GM19372 (cell line): ENCODE data around the gene ARHGEF28.

Source experiments
- ATAC-seq: cut with Tn5 transposase; IDR thresholded peaks from one replicate; pipeline ENCODE4 v1.9.1; 2021; ENCODE audit warnings: mild to moderate bottlenecking, low read depth, moderate library complexity; ENCODE audit not compliant: unreplicated experiment

Gene ARHGEF28

GRCh38 chr5:73763300-73764032 lies 137.5 kb downstream of the ARHGEF28 start:
- no peak for ATAC-seq

GRCh38 chr5:73764586-73764985 lies 138.6 kb downstream of the ARHGEF28 start:
- no peak for ATAC-seq

GRCh38 chr5:73764996-73765395 lies 139.0 kb downstream of the ARHGEF28 start:
- ATAC-seq: no peak

GRCh38 chr5:73766902-73767301 lies 140.9 kb downstream of the ARHGEF28 start:
- ATAC-seq: no peak

- ATAC-seq: no peak
These were observed 144.4 kb downstream of the ARHGEF28 start for GRCh38 chr5:73770172-73771025.

- ATAC-seq: no peak
These were observed 148.9 kb downstream of the ARHGEF28 start for GRCh38 chr5:73774924-73775323.

- no peak for ATAC-seq
These were observed 150.4 kb downstream of the ARHGEF28 start for GRCh38 chr5:73776405-73776804.

- ATAC-seq: no peak
These were observed 151.2 kb downstream of the ARHGEF28 start for GRCh38 chr5:73777192-73777591.

GRCh38 chr5:73780302-73781080 lies 154.5 kb downstream of the ARHGEF28 start:
- ATAC-seq: no peak

- ATAC-seq: no peak
These were observed 155.2 kb downstream of the ARHGEF28 start for GRCh38 chr5:73781107-73781768.

- no peak for ATAC-seq
These were observed 157.8 kb downstream of the ARHGEF28 start for GRCh38 chr5:73783828-73784227.

- no peak for ATAC-seq
These were observed 160.2 kb downstream of the ARHGEF28 start for GRCh38 chr5:73786043-73786831.

- ATAC-seq: no peak
These were observed 163.9 kb downstream of the ARHGEF28 start for GRCh38 chr5:73789851-73790281.

- ATAC-seq: no peak
These were observed 165.4 kb downstream of the ARHGEF28 start for GRCh38 chr5:73791389-73791788.

- no peak for ATAC-seq
These were observed 166.8 kb downstream of the ARHGEF28 start for GRCh38 chr5:73792687-73793320.

- no peak for ATAC-seq
These were observed 167.9 kb downstream of the ARHGEF28 start for GRCh38 chr5:73793911-73794310.

GRCh38 chr5:73796164-73797131 lies 170.5 kb downstream of the ARHGEF28 start:
- ATAC-seq: peak; percentile 59

GRCh38 chr5:73797132-73797510 lies 171.1 kb downstream of the ARHGEF28 start:
- no peak for ATAC-seq
